ENCODE measurements around the gene SPAG8.

- no peak for TF ChIP-seq CTCF (conservative IDR thresholded peaks at IDR 0.05; ENCODE audit: low read depth in 2 of 2)
- no peak for TF ChIP-seq EZH2 (IDR thresholded peaks at IDR 0.05; ENCODE audit: low read depth, unreplicated experiment)
- no peak for TF ChIP-seq EZH2phosphoT487 (IDR thresholded peaks at IDR 0.05; ENCODE audit: unreplicated experiment)
- no peak for TF ChIP-seq POLR2AphosphoS5 (IDR thresholded peaks at IDR 0.05; ENCODE audit: low read depth)
- TF ChIP-seq, protein P1, sequence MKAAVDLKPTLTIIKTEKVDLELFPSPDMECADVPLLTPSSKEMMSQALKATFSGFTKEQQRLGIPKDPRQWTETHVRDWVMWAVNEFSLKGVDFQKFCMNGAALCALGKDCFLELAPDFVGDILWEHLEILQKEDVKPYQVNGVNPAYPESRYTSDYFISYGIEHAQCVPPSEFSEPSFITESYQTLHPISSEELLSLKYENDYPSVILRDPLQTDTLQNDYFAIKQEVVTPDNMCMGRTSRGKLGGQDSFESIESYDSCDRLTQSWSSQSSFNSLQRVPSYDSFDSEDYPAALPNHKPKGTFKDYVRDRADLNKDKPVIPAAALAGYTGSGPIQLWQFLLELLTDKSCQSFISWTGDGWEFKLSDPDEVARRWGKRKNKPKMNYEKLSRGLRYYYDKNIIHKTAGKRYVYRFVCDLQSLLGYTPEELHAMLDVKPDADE (IDR thresholded peaks at IDR 0.05) = no peak
- TF ChIP-seq, protein P2, sequence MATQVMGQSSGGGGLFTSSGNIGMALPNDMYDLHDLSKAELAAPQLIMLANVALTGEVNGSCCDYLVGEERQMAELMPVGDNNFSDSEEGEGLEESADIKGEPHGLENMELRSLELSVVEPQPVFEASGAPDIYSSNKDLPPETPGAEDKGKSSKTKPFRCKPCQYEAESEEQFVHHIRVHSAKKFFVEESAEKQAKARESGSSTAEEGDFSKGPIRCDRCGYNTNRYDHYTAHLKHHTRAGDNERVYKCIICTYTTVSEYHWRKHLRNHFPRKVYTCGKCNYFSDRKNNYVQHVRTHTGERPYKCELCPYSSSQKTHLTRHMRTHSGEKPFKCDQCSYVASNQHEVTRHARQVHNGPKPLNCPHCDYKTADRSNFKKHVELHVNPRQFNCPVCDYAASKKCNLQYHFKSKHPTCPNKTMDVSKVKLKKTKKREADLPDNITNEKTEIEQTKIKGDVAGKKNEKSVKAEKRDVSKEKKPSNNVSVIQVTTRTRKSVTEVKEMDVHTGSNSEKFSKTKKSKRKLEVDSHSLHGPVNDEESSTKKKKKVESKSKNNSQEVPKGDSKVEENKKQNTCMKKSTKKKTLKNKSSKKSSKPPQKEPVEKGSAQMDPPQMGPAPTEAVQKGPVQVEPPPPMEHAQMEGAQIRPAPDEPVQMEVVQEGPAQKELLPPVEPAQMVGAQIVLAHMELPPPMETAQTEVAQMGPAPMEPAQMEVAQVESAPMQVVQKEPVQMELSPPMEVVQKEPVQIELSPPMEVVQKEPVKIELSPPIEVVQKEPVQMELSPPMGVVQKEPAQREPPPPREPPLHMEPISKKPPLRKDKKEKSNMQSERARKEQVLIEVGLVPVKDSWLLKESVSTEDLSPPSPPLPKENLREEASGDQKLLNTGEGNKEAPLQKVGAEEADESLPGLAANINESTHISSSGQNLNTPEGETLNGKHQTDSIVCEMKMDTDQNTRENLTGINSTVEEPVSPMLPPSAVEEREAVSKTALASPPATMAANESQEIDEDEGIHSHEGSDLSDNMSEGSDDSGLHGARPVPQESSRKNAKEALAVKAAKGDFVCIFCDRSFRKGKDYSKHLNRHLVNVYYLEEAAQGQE (IDR thresholded peaks at IDR 0.05; ENCODE audit: unreplicated experiment) = no peak
- TF ChIP-seq ZNF114 (CRISPR knock-in tag; IDR thresholded peaks at IDR 0.05) = no peak
- TF ChIP-seq JUNB (IDR thresholded peaks at IDR 0.05; ENCODE audit: unreplicated experiment) = no peak
Measured at GRCh38 chr9:35792024-35792813, 19.8 kb downstream of the SPAG8 start.

Data from GM23338 (cell line).